Panc1 (cell line): Measurements from ENCODE around the gene ZFP1. TPM values are rescaled to one million over a fixed set of nuclear protein-coding genes. Genes with fewer than 3 reads are reported as not detected.

Experiments
- ATAC-seq: fragments of 200-7000 bp; cut with Tn5 transposase; 2 replicates; pipeline ENCODE4 v1.9.1; 2020; ENCODE audit warnings: mild to moderate bottlenecking, moderate library complexity
- BruUV-seq: library from RNA; stranded (reverse); fragments of 400-500 nt; replicated peaks from 2 replicates; lab custom pipeline; 2021; lab: Mats Ljungman, UMichigan
- CTCF ChIA-PET: fragments of 300-600 bp; sonication (Branson Sonifier 250); formaldehyde crosslinking; loops from one replicate; lab custom pipeline; 2022; ENCODE audit warnings: antibody characterized with exemption; lab: Charles Lee
- POLR2A ChIA-PET: fragments of 300-600 bp; sonication (Branson Sonifier 250); formaldehyde crosslinking; loops from one replicate; lab custom pipeline; 2022; ENCODE audit warnings: antibody characterized with exemption; lab: Charles Lee
- DNase-seq: peaks from one replicate; pipeline ENCODE4 v3.0.0-alpha.2; 2010; ENCODE audit warnings: low read depth, low spot score
- H3K27ac ChIP-seq: 2 replicates; pipeline ENCODE4 v1.5.1; 2011; ENCODE audit warnings: mild to moderate bottlenecking, low read length, inconsistent platforms
- H3K27me3 ChIP-seq: fragments of 200-500 bp; sonication (Bioruptor generic); 2 replicates; pipeline ENCODE4 v1.6.0; 2014; ENCODE audit warnings: low read length, inconsistent platforms; ENCODE audit not compliant: control insufficient read depth, insufficient read depth
- H3K36me3 ChIP-seq: fragments of 200-500 bp; sonication (Bioruptor generic); 2 replicates; pipeline ENCODE4 v1.5.1; 2014; ENCODE audit warnings: inconsistent platforms, mild to moderate bottlenecking, low read length, moderate library complexity; ENCODE audit not compliant: control insufficient read depth, insufficient read depth
- H3K4me1 ChIP-seq: 2 replicates; pipeline ENCODE4 v1.5.1; 2011; ENCODE audit warnings: inconsistent platforms, mild to moderate bottlenecking, low read length, moderate library complexity; ENCODE audit not compliant: control insufficient read depth, insufficient read depth
- H3K4me3 ChIP-seq, 2 experiments: 2 replicates each; pipeline ENCODE4 v1.5.1; 2011 to 2012; ENCODE audit warnings: low read depth in 2 of 2, low read length in 2 of 2, mild to moderate bottlenecking in 2 of 2, inconsistent platforms in 1 of 2, moderate library complexity in 1 of 2
- H3K9me3 ChIP-seq: fragments of 200-500 bp; sonication (Bioruptor generic); 2 replicates; pipeline ENCODE4 v1.5.1; 2014; ENCODE audit warnings: low read depth, mild to moderate bottlenecking, inconsistent platforms, low read length, moderate library complexity; ENCODE audit not compliant: control insufficient read depth, insufficient read depth
- CTCF ChIP-seq: fragments of 450-650 bp; IDR thresholded peaks from 2 replicates; pipeline ENCODE4 v1.5.1; 2017; ENCODE audit warnings: mild to moderate bottlenecking
- POLR2AphosphoS5 ChIP-seq: IDR thresholded peaks from 2 replicates; pipeline ENCODE4 v1.6.1; 2012; ENCODE audit warnings: mild to moderate bottlenecking, low read depth, low read length, moderate library complexity
- REST ChIP-seq, 2 experiments: IDR thresholded peaks; 2 replicates each; pipeline ENCODE4 v1.6.1; 2011 to 2012; ENCODE audit warnings: low read depth in 2 of 2, control low read depth in 1 of 2, low read length in 1 of 2, mild to moderate bottlenecking in 1 of 2, moderate library complexity in 1 of 2; ENCODE audit not compliant: insufficient read depth in 1 of 2
- SIN3A ChIP-seq: IDR thresholded peaks from 2 replicates; pipeline ENCODE4 v1.6.1; 2012; ENCODE audit warnings: low read depth, mild to moderate bottlenecking, low read length, moderate library complexity, borderline replicate concordance; ENCODE audit not compliant: insufficient read depth
- TCF7L2 ChIP-seq: IDR thresholded peaks from 2 replicates; pipeline ENCODE4 v1.6.1; 2011; ENCODE audit warnings: mild to moderate bottlenecking, low read depth, low read length, inconsistent platforms
- in situ Hi-C: cut with HindIII; loops from 2 replicates; pipeline ENCODE4 v1.10.0; 2016; ENCODE audit warnings: low sequenced_read_pairs, low pct_unique_long_range_greater_than_20kb
- intact Hi-C: fragments of 100-400 bp; cut with micrococcal nuclease; formaldehyde crosslinking; loops from one replicate; pipeline ENCODE4 v1.10.0; 2022; ENCODE audit not compliant: unreplicated experiment
- total RNA-seq: library from RNA; stranded (reverse); gene quantifications from one replicate; pipeline ENCODE4 v1.2.1, GENCODE V29; 2021; ENCODE audit not compliant: unreplicated experiment

ZFP1 gene
- total RNA-seq, 1 experiment from 2014 or later: 10.0 TPM

- BruUV-seq: no TSS peak
- in situ Hi-C loops (no loop called here), intact Hi-C loops (loop anchor here (10.0 kb wide), 1 partner anchor 300 kb away; no protein-coding TSS in a partner anchor)
- Histone ChIP-seq H3K27ac (no peak overlapping the region), H3K36me3 (no peaks in the 10 kb centered on the region), H3K4me1 (peaks cover 29% of the 10 kb centered on the region), H3K9me3 (no peaks in the 10 kb centered on the region), H3K27me3 (no peaks in the 10 kb centered on the region), H3K4me3 (no peak overlapping the region)
- TF ChIP-seq CTCF (no peak), TCF7L2 (no peak), POLR2AphosphoS5 (no peak)
- ChIA-PET CTCF (interaction anchor here (0.5 kb wide), 1 partner anchor 21 kb away, joined by 5 read pairs; no protein-coding TSS in a partner anchor), POLR2A (no interaction called here)
- DNase-seq (no peak), ATAC-seq (no peak)
These were observed 34.0 kb upstream of the ZFP1 start for GRCh38 chr16:75114179-75114945.

GRCh38 chr16:75114946-75115825 is 33.1 kb upstream of the ZFP1 start:
- peaks cover 21% of the 10 kb centered on the region for H3K4me1 ChIP-seq
- no peaks in the 10 kb centered on the region for H3K27me3 ChIP-seq
- POLR2A ChIA-PET: no interaction called here
- CTCF ChIA-PET: no interaction called here
- H3K4me3 ChIP-seq: no peak overlapping the region
- no peaks in the 10 kb centered on the region for H3K9me3 ChIP-seq
- no peaks in the 10 kb centered on the region for H3K36me3 ChIP-seq
- ATAC-seq (no peak), DNase-seq (no peak)
- H3K27ac ChIP-seq: no peak overlapping the region
- in situ Hi-C loops (no loop called here), intact Hi-C loops (loop anchor here (10.0 kb wide), 1 partner anchor 300 kb away; no protein-coding TSS in a partner anchor)
- no peak for TF ChIP-seq TCF7L2
- TF ChIP-seq POLR2AphosphoS5: no peak
- TF ChIP-seq CTCF: no peak
- TF ChIP-seq REST (IDR thresholded peaks at IDR 0.05; ENCODE audit: insufficient read depth in 1 of 2, low read depth in 2 of 2, low read length in 1 of 2): no peak
- TF ChIP-seq SIN3A: no peak
- BruUV-seq: no TSS peak
